ENCODE data around the gene MACROD1. TPM values are rescaled to one million over a fixed set of nuclear protein-coding genes. Genes with fewer than 3 reads are reported as not detected.

Gene MACROD1
- total and polyA plus RNA-seq, 7 donors = 147 to 281 (median 180) TPM

GRCh38 chr11:64156235-64157011, 9.5 kb downstream of the MACROD1 start:
- intact Hi-C loops (cut with DNase I) = loop anchor here (10.0 kb wide), 2 partner anchors 322 to 392 kb away; partner anchors contain the start of genes MARK2 (in 1 of the 2) and ZFTA (in 1 of the 2)
- DNase-seq (peak; percentile 78 to 86), ATAC-seq (peak; percentile 77 to 89 (median 86))
- Histone ChIP-seq H3K4me3 (no peak overlapping the region), H3K4me1 (peaks cover 48% of the 10 kb centered on the region), H3K9me3 (no peaks in the 10 kb centered on the region), H3K27ac (peak overlapping the region; percentile 60), H3K27me3 (ENCODE audit: insufficient read depth in 3 of 3, low read length in 2 of 3) (no peaks in the 10 kb centered on the region), H3K36me3 (ENCODE audit: insufficient read depth in 1 of 2, low read depth in 1 of 2) (peaks cover 0 to 10% of the 10 kb centered on the region in 2 donors)
- 53 to 71% (median 54%) methylated on average over 14 of the region's 14 CpGs for WGBS, 3 donors
- no peak for TF ChIP-seq CTCF (IDR thresholded peaks at IDR 0.05)

GRCh38 chr11:64153812-64154211, 12.1 kb downstream of the MACROD1 start:
- H3K4me3 ChIP-seq = no peak overlapping the region
- DNase-seq = no peak

GRCh38 chr11:64152841-64153691, 12.8 kb downstream of the MACROD1 start:
- peak; percentile 99 for TF ChIP-seq CTCF (IDR thresholded peaks at IDR 0.05)
- ATAC-seq (peak; percentile 50 to 70 (median 64)), DNase-seq (peak; percentile 66 to 81)
- H3K4me3 ChIP-seq = peak overlapping the region; percentile 13
- peaks cover 76% of the 10 kb centered on the region for H3K4me1 ChIP-seq
- no peaks in the 10 kb centered on the region for H3K9me3 ChIP-seq
- 9 to 17% (median 11%) methylated on average over 23 of the region's 23 CpGs for WGBS, 3 donors
- H3K27me3 ChIP-seq (ENCODE audit: insufficient read depth in 3 of 3, low read length in 2 of 3) = no peaks in the 10 kb centered on the region
- intact Hi-C loops (cut with DNase I) = loop anchor here (5.0 to 10.0 kb wide), 3 partner anchors 316 to 388 kb away; partner anchors contain the start of genes MARK2 (in 2 of the 2) and ZFTA (in 1 of the 2)
- H3K27ac ChIP-seq = no peak overlapping the region
- peaks cover 0 to 16% of the 10 kb centered on the region in 2 donors for H3K36me3 ChIP-seq (ENCODE audit: insufficient read depth in 1 of 2, low read depth in 1 of 2)

More at GRCh38 chr11:64153812-64154211, 12.1 kb downstream of the MACROD1 start:
- WGBS, 3 donors = 50 to 63% (median 55%) methylated on average over 8 of the region's 8 CpGs
- Histone ChIP-seq H3K27me3 (ENCODE audit: insufficient read depth in 3 of 3, low read length in 2 of 3) (no peaks in the 10 kb centered on the region), H3K36me3 (ENCODE audit: insufficient read depth in 1 of 2, low read depth in 1 of 2) (peaks cover 0 to 16% of the 10 kb centered on the region in 2 donors), H3K27ac (no peak overlapping the region), H3K9me3 (no peaks in the 10 kb centered on the region), H3K4me1 (peaks cover 75% of the 10 kb centered on the region)
- intact Hi-C loops (cut with DNase I) = loop anchor here (5.0 to 10.0 kb wide), 3 partner anchors 317 to 389 kb away; partner anchors contain the start of genes MARK2 (in 2 of the 2) and ZFTA (in 1 of the 2)
- TF ChIP-seq CTCF (IDR thresholded peaks at IDR 0.05) = no peak
- no peak for ATAC-seq

GRCh38 chr11:64151337-64151736, 14.6 kb downstream of the MACROD1 start:
- WGBS, 3 donors = 79 to 89% (median 83%) methylated on average over 8 of the region's 8 CpGs
- peak overlapping the region; percentile 11 for H3K4me3 ChIP-seq
- no peak for DNase-seq
- no peak for ATAC-seq
- TF ChIP-seq CTCF (IDR thresholded peaks at IDR 0.05) = no peak
- H3K27ac ChIP-seq = peak overlapping the region; percentile 77
- H3K9me3 ChIP-seq = no peaks in the 10 kb centered on the region
- H3K4me1 ChIP-seq = peaks cover 61% of the 10 kb centered on the region
- no peaks in the 10 kb centered on the region for H3K27me3 ChIP-seq (ENCODE audit: insufficient read depth in 3 of 3, low read length in 2 of 3)
- peaks cover 0 to 16% of the 10 kb centered on the region in 2 donors for H3K36me3 ChIP-seq (ENCODE audit: insufficient read depth in 1 of 2, low read depth in 1 of 2)
- intact Hi-C loops (cut with DNase I) = loop anchor here (5.0 to 10.0 kb wide), 3 partner anchors 314 to 387 kb away; partner anchors contain the start of genes MARK2 (in 2 of the 2) and ZFTA (in 1 of the 2)

Data from psoas muscle (tissue), 8 donors.